ENCODE measurements around the gene ISCA2.
"Not testable (repeated sequence)": the region's sequence is repeated elsewhere in the genome, so short reads cannot be mapped to it uniquely, and the experiment has no call there.

The ISCA2 gene

GRCh38 chr14:74493343-74494261 is at the start of gene ISCA2:
Gene ISCA2 (plus strand): TSS chr14:74493765. CDS start chr14:74493775, 10 bp downstream.
- peak; percentile 98 to 100 for DNase-seq (ENCODE audit: low read depth in 2 of 2)

GRCh38 chr14:74444866-74445265 is 48.7 kb upstream of the ISCA2 start:
- DNase-seq (ENCODE audit: low read depth in 2 of 2) = no peak

GRCh38 chr14:74454397-74454796 is 39.2 kb upstream of the ISCA2 start:
- DNase-seq (ENCODE audit: low read depth in 2 of 2) = not testable (repeated sequence)

GRCh38 chr14:74456684-74457564 is 36.6 kb upstream of the ISCA2 start:
- DNase-seq (ENCODE audit: low read depth in 2 of 2) = no peak

- DNase-seq (ENCODE audit: low read depth in 2 of 2) = no peak
These were observed 36.0 kb upstream of the ISCA2 start for GRCh38 chr14:74457565-74457895.

- DNase-seq (ENCODE audit: low read depth in 2 of 2) = peak in 1 of 2 donors; percentile 7
These were observed 34.1 kb upstream of the ISCA2 start for GRCh38 chr14:74459289-74459946.

- no peak for DNase-seq (ENCODE audit: low read depth in 2 of 2)
These were observed 33.6 kb upstream of the ISCA2 start for GRCh38 chr14:74459976-74460375.

GRCh38 chr14:74462993-74463392 is 30.6 kb upstream of the ISCA2 start:
- no peak for DNase-seq (ENCODE audit: low read depth in 2 of 2)

- DNase-seq (ENCODE audit: low read depth in 2 of 2) = no peak
These were observed 29.9 kb upstream of the ISCA2 start for GRCh38 chr14:74463697-74464096.

GRCh38 chr14:74464785-74465184 is 28.8 kb upstream of the ISCA2 start:
- DNase-seq (ENCODE audit: low read depth in 2 of 2) = no peak

GRCh38 chr14:74465335-74465734 is 28.2 kb upstream of the ISCA2 start:
- no peak for DNase-seq (ENCODE audit: low read depth in 2 of 2)

- no peak for DNase-seq (ENCODE audit: low read depth in 2 of 2)
These were observed 25.1 kb upstream of the ISCA2 start for GRCh38 chr14:74468513-74468912.

GRCh38 chr14:74469548-74470518 is 23.7 kb upstream of the ISCA2 start:
- no peak for DNase-seq (ENCODE audit: low read depth in 2 of 2)

- no peak for DNase-seq (ENCODE audit: low read depth in 2 of 2)
These were observed 21.0 kb upstream of the ISCA2 start for GRCh38 chr14:74472601-74473000.

- no peak for DNase-seq (ENCODE audit: low read depth in 2 of 2)
These were observed 19.2 kb upstream of the ISCA2 start for GRCh38 chr14:74474376-74474775.

GRCh38 chr14:74475678-74476077 is 17.9 kb upstream of the ISCA2 start:
- DNase-seq (ENCODE audit: low read depth in 2 of 2) = no peak

GRCh38 chr14:74476107-74476506 is 17.5 kb upstream of the ISCA2 start:
- no peak for DNase-seq (ENCODE audit: low read depth in 2 of 2)

- no peak for DNase-seq (ENCODE audit: low read depth in 2 of 2)
These were observed 17.0 kb upstream of the ISCA2 start for GRCh38 chr14:74476607-74477006.

GRCh38 chr14:74478996-74479635 is 14.4 kb upstream of the ISCA2 start:
- DNase-seq (ENCODE audit: low read depth in 2 of 2) = no peak

GRCh38 chr14:74480046-74480445 is 13.5 kb upstream of the ISCA2 start:
- no peak for DNase-seq (ENCODE audit: low read depth in 2 of 2)

Data from stimulated activated CD4-positive, alpha-beta T cell treated with anti-CD3 and anti-CD28 coated beads, Interleukin-1b, Interleukin-23, amount 100 ng/mL, for 4 hours (primary cell).